ENCODE measurements around the gene FNDC11.
"Not testable (repeated sequence)": the region's sequence is repeated elsewhere in the genome, so short reads cannot be mapped to it uniquely, and the experiment has no call there.

Gene FNDC11

DNA sequence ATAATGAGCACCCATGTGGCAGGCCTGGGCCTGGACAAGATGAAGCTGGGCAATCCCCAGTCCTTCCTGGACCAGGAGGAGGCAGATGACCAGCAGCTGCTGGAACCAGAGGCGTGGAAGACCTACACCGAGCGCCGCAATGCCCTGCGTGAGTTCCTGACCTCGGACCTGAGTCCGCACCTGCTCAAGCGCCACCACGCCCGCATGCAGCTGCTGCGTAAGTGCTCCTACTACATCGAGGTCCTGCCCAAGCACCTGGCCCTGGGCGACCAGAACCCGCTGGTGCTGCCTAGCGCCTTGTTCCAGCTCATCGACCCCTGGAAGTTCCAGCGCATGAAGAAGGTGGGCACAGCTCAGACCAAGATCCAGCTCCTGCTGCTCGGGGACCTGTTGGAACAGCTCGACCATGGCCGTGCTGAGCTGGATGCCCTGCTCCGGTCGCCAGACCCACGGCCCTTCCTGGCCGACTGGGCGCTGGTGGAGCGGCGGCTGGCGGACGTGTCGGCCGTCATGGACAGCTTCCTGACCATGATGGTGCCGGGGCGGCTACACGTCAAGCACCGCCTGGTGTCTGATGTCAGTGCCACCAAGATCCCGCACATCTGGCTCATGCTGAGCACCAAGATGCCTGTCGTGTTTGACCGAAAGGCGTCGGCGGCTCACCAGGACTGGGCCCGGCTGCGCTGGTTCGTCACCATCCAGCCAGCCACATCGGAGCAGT lies 1.9 kb downstream of the FNDC11 start:
- DNase-seq: no peak

DNA sequence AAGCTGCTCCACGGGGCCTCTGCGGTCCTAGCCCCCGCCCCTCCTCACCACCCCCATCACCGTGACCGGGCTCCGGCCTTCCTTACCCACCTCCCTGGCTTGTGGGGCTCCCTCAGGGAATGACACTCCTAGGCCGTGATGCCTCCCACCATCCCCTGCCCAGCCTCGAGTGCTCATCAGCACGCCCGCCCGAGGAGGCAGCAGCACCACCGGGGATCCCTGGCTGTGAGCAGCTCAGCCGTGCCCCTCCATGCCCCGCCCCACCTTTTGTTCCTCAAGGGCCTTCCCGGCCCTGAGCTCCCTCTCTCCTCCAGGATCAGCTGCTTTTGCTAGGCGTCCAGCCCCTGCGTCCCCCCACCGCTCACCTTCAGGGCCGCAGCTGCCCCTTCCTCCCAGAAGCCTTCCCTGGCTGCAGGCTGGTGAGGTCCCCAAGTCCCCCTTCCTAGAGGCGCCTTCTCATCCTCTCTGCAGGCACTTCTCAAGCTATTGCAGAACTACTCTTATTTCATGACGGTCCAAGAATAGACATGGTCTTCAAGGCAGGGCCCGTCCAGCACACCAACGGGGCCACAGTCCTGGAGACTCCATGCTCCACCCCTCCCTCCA lies 3.0 kb downstream of the FNDC11 start:
- DNase-seq: no peak

DNA sequence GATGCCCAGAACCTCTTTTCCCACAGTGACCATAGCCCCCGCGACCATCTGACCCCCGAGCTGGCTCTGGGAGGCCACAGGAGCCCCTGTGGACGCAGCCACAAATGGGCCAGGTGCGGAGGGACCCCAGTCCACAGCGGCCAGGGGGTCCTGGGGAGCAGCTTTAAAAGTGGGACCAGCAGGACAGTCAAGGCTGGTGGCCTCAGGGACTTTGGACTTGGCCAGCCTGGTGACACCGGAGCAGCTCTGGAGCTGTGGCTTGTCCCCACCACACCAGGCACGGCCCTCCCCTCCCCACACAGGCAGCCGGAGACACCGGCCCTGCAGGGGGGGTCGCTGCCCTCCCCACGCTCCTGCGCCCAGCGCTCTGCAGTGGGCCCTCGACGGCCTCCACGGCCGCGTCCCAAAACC lies 3.5 kb downstream of the FNDC11 start:
- no peak for DNase-seq

DNA sequence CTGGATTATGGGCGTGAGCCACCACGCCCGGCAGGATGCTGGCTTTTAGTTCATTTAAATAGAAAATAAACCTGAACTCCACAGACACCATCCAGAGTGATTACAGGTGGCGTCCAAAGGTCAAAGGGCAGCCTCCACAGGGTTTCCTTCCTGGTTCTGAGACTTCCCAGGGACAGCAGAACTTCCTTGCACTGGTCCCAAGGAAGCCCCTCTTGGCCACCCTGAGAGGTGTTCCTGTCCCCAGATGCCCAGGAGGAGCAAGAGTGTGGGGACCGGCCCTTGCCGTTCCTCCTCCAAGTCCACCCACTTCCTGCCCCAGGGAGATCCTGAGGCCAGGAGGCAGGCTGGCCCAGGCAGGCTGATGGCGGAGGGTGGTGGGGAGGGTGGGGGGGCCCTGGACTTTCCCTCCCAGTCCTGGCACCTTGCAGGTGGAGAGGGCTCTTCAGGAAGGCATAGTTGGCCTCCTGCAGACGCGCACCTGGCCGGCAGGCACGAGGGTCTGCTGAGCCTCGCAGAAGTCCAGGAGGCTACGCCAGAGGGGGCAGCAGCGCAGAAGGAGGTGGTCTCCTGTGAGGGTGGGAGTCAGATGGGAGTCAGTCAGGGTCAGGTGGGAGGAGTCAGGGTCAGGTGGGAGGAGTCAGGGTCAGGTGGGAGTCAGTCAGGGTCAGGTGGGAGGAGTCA lies 5.0 kb downstream of the FNDC11 start:
- DNase-seq: no peak

DNA sequence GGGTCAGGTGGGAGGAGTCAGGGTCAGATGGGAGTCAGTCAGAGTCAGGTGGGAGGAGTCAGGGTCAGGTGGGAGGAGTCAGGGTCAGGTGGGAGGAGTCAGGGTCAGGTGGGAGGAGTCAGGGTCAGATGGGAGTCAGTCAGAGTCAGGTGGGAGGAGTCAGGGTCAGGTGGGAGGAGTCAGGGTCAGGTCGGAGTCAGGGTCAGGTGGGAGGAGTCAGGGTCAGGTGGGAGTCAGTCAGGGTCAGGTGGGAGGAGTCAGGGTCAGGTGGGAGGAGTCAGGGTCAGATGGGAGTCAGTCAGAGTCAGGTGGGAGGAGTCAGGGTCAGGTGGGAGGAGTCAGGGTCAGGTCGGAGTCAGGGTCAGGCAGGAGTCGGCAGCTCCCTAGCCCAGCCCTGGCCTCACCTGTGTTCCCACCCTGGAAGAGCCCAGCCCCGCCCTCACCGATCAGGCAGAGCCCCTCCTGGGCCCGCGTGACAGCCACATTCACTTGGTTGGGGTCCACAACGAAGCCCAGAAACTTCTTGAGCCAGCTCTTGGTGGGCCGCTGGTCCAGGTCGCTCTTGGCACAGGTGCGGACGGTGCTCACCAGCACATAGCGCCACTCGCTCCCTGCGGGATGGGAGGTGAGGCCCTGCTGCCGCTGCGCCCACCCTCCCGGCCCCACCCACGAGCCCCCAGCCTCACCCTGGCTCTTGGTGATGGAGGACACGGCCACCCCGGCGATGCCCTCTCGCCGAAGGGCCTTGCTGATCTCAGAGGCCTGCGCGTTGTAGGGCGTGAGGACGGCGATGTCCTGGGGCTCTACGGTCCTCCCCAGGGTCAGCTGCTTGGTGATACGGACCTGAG lies 5.8 kb downstream of the FNDC11 start:
- not testable (repeated sequence) for DNase-seq

DNA sequence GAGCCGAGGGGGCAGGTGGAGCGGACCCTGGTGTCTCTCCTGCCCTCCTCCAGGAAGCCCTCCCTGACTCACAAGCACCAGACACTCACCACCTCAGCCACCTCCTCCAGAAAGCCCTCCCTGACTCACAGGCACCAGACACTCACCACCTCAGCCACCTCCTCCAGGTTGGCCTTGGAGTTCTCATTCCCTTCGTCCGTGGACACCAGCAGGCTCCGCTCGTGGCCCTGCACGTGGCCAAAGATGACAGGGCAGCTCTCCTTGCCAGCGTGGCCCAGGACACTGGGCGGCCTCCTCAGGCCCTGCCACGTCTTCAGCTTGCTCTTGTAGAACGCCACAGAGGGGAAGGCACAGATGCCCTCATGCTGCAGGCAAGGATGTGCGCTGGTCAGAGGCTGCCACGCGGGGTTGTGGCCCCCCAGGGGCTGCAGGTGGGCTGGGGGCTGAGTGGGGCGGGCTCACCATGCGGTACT lies 6.4 kb downstream of the FNDC11 start:
- no peak for DNase-seq

DNA sequence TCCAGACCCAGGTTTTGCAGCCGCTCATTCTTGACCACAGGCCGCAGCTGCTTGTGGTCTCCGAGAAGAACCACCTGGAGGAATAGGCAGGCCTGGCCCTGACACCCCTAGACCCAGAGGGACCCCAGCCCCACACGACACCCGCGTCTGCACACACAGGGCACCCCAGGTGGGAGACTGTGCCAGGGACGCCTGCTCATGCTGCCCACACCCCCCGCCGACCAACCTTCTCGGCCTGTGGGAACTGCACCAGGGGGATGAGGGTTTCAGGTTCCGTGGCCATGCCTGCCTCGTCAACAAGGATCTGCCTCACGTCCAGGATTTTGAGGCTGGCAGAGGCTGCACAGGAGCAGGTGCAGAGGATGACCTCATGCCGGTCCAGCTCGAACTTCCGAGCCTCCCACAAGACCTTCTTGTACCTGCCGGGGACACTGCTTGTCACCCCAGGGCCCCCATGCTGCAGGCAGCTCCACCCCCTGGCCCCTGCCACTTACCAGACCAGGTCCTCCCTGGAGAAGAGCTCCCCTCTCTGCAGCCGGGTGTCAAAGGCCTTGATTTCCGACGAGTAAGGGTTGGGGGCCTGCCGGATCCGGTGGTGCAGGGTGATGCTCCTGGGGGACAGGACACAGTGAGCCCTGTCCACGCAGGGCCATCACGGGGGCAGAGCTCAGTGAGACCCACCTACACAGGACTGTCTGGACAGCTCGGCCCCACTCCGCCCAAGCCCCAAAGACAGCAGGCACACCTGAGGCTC lies 7.1 kb downstream of the FNDC11 start:
- no peak for DNase-seq

DNA sequence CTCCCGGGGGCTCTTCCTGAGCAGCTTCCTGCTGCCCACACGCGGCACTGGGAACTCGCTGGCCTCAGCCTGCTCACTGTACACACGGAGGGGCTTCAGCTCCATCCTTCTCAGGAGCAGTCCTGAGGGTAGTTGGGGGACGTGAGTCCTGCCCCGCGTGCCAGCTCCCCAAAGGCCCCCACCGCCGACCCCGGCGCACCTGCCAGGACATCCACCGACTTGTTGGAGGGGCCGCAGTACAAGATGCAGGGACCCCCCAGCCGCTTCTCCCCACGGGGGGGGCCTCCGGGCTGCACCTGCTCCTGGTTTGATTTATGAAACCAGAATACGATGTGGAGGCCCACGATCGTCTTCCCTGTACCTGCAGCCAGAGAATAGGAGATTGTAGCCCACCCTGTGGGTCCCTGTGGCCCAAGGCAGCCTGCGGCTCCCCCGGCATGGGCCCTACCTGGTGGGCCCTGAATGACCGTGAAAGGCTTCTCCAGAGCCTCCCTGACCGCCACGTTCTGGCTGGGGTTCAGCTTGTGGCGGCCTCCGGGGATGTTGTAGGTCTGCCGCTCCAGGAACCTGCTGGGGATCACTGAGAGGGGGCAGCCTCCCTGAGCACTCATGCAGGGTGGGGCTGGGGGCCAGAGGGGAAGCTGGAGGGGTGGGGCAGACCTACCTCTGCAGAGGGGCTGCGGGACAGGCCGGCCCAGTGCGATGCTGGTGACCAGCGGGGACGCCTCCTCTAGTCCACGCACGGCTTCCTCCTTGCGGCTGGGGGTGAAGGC lies 7.9 kb downstream of the FNDC11 start:
- DNase-seq: no peak

DNA sequence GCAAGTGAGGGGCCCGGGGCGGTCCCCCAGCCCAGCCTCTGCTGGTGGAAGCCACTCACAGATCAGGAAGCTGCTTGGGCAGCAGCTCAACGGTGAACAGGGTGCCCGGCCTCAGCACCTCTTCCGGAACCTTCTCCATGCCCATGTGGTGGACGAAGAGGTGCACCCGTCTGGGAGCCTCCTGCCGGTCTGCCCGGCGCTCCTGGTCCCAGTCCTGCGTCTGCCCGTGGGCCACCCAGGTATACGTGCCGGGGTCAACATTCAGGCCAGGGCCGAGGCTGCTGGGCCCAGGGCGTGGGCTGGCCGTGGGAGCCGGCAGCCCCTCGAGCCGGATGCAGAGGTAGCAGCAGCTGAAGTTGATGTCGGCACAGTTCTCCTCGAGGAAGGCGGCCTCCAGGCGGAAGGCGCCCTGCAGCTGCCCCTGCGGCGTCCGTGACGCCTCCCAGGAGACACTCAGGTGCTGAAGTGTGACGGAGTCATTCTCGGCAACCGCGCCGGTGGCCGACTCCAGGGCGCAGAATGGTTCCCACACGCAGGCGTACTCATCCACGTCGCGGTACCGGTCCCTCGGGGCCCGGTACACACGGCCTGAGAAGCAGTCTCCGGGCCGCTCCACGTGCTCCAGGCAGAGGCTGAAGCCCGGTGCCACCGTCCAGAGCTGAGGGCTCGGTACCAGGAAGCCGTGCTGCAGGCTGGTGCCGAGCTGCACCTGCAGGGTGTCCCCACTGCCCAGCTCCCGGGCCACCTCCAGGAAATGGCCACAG lies 8.7 kb downstream of the FNDC11 start:
- no peak for DNase-seq

DNA sequence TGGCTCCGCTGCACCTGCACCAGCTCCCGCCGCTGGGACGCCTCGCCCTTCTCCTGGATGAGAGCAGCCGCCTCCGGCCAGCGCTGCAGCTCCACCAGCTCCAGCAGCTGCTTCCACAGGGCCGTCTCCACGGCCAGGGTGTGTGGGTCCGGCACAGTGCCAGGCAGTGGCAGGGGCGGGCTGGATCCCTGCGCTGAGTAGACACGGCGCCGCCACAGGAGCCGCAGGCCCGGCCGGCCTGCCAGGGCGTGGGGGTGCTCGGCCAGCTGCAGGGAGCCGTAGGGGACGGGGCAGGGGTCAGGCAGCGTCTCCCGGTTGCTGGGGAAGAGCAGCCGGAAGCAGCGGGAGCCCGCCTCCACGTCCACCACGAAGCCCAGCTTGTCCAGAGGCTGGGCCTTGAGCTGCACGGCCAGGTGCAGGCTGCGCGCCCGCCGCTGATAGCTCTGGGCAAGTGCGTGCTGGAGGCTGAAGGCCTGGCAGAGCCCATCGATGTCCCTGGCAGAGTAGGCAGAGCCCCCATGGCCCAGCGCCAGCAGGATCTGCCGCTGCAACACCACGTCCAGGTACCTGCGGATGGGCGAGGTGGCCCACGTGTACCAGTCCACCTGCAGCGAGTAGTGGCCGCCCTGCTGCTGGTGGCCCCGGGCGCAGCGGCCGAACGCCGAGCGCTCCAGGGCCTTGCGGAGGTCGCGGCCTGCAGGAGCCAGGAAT lies 9.4 kb downstream of the FNDC11 start:
- DNase-seq: no peak

DNA sequence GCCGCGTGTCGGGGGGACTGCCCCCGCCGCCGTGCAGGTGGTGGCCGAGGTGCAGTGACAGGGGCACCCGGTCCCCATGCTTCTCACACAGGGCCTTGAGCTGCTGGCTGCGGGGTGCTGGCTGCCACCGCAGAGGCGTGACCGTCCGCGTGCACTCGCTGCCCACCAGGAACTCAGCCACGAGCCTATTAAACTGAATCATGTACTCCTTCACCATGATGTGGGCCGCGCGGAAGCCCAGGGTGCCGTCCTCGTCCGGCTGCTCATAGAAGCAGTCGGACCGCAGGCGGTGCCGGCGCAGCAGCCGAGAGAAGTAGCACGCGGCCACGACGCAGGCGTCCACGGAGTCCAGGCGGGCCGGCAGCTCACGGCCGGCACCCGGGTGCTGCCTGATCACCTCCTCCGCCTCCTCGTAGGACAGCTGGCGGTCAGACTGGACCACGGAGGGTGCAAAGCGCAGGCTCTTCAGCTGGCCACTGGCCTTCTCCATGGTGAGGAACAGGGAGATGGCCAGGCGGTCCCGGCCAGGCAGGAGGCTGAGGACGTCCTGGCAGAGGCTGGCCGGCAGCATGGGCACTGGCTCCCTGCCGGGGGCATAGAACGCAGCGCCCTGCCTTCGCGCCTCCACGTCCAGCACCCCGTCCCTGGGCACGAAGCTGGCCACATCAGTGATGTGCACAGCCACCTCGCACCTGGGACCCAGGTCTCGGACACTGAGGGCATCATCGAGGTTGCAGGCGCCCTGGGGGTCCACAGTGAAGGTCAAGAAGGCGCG lies 10.3 kb downstream of the FNDC11 start:
- DNase-seq: no peak

DNA sequence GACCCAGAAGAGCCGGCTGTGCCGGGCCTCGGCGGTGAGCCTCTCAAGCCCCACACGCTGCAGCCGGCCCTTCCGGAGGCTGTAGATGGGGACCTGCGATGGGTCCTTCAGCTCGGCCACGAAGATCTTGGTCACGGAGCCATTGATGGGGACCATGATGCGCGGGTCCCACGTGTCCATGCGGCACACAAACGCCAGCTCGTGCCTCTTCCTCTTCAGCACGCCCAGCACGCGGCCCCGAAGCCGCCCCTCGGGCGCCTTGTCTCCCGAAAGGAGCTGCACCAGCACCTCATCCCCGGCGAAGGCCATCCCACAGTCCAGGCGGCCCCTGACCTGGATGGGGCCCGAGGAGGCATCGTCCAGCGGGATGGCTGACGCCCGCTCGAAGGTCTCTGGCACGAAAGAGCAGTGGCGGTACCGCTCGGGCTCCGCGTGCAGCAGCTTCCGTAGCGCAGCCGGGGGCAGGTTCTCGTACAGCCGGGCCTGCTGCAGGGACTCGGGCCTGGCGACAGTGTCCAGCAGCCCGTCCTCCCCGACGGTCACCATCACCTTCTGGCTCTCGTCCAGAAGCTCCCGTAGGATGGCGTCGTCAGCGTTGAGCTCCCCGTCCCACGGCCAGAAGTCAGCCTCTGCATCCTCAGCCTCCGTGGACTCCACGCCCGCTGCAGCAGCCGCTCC lies 11.2 kb downstream of the FNDC11 start:
- no peak for DNase-seq

DNA sequence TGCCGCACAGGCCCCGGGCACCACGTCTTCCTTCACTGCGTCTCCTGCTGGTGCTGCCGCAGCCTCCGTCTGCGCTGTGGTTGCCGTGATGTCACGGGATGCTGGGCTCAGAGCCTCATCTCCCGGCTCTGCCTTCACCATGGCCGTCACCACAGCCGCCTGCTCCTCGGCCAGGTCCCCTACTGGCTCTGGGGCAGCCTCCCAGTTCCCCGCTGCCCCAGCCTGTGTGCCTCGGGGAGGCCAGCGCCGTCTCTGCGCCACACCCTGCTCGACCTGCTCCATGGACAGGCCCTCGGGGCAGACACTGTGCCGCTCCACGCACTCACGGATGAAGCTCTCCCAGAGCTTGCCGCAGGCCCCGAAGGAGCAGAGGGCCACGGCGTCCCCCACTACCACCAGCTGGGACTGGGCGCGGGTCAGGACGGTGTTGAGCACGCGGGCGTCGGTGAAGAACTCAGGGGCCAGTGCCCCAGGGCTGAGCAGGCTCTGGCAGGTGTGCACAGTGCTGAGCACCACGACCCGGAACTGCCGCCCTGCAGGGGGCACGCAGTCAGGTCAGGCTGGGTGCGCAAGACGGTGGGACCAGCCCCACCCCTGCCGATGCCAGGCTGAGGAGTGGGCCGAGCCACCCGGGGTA lies 11.9 kb downstream of the FNDC11 start:
- no peak for DNase-seq

DNA sequence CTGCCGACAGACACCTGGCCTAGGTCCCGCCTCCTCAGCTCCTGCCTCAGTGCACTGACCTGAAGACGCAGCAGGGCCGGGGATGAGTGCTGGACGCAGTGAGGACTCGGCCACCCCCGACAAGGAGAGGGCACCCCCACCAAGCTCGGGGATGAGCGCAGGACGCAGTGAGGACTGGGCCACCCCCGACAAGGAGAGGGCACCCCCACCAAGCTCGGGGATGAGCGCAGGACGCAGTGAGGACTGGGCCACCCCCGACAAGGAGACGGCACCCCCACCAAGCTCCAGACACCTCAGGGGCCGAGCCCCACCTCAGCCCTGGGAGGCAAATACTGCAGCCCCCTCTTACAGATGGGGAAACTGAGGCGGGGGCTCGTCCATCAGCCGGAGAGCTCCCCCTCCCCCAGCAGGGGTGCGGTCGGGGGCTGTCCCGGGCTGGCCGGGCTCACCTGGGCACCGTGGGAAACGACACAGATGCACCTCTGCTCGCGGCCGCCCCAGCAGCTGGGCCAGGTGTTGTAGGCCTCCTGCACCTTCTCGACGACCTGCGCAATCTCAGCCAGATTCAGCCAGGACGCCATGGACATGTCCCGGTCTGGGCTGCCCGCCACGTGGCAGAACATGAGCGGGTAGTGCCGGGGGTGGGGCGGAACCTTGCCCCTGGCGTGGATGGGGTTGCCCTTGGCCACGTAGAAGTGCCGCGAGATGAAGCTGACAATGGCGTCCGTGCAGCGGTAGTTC lies 12.6 kb downstream of the FNDC11 start:
- DNase-seq: no peak

DNA sequence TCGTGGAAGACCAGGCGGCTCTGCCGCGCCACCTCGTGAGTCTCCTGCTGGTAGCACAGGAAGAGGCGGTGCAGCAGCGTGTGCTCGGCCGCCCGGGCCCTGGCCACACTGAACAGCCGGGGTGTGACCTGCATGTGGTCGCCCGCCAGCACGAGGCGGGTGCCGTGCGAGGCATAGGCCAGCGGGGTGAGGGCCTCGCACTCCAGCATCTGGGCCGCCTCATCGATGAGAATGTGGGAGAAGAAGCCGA lies 13.1 kb downstream of the FNDC11 start:
- no peak for DNase-seq

DNA sequence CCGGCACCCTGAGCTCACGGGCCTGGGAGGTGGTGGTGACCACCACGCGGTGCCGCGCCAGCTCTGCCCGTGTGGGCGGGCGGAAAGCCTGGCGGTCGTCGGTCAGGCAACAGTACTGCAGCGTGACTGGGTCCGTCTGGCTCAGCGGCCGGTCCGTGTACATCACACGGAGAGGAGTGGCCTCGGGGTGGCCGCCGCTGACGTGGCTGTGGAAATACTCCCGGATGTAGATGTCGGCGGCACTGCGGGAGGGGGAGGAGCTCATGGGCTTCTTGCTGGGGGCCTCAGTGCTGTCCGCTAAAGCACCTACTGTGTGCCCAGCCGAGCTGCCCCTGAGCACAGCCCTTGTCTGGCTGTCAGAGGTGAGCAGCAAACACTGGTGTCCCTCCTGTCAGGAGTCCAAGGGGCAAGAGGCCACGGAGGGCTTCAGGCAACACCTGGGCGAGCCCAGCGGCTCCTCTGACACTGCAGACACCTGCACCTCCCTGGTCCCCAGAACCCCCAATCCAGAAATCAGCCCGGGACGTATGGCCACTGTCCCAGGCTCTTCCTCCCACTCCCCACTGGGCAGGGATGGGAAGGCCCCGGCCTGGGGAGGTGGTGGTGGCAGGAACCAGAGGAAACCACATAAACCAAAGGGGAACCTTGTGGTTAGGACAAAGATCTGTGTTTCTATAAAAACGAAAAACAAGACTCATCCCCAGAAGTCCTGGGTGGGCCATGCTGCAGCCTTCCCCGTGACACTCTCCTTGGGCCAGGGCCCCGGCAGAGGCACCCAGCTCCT lies 13.6 kb downstream of the FNDC11 start:
- no peak for DNase-seq
